HG02943 (cell line): ENCODE data around the gene ROMO1.
A peak's percentile ranks its signal among the peaks of the same experiment; 100 is the strongest.
"Not testable (repeated sequence)": the region's sequence is repeated elsewhere in the genome, so short reads cannot be mapped to it uniquely, and the experiment has no call there.

ENCODE experiments used
- ATAC-seq: cut with Tn5 transposase; IDR thresholded peaks from one replicate; pipeline ENCODE4 v1.9.1; 2021; ENCODE audit warnings: mild to moderate bottlenecking, low read depth, moderate library complexity; ENCODE audit not compliant: unreplicated experiment

ROMO1 gene

GRCh38 chr20:35680452-35681183 is 18.6 kb upstream of the ROMO1 start:
- no peak for ATAC-seq

GRCh38 chr20:35681960-35682359 is 17.2 kb upstream of the ROMO1 start:
- no peak for ATAC-seq

DNA sequence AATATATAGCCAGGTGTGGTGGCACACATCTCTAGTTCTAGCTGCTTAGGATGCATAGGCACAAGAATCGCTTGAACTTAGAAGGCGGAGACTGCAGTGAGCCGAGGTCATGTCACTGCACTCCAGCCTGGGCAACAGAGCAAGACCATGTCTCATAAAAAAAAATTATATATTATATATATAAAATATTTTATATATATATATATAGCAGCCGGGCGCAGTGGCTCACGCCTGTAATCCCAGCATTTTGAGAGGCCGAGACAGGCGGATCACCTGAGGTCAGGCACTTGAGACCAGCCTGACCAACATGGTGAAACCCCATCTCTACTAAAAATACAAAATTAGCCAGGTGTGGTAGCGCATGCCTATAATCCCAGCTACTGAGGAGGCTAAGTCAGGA is 13.8 kb upstream of the ROMO1 start:
- not testable (repeated sequence) for ATAC-seq

DNA sequence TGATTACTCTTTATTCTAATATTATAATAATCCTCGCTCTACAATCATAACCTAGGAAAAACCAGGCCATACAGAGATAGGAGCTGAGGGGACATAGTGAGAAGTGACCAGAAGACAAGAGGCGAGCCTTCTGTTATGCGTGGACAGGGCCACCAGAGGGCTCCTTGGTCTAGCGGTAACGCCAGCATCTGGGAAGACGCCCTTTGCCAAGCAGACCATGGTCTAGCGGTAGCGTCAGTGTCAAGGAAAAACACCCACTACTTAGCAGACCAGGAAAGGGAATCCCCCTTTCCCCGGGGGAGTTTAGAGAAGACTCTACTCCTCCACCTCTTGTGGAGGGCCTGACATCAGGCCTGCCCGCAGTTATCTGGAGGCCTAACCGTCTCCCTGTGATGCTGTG is 12.3 kb upstream of the ROMO1 start:
- ATAC-seq = not testable (repeated sequence)

DNA sequence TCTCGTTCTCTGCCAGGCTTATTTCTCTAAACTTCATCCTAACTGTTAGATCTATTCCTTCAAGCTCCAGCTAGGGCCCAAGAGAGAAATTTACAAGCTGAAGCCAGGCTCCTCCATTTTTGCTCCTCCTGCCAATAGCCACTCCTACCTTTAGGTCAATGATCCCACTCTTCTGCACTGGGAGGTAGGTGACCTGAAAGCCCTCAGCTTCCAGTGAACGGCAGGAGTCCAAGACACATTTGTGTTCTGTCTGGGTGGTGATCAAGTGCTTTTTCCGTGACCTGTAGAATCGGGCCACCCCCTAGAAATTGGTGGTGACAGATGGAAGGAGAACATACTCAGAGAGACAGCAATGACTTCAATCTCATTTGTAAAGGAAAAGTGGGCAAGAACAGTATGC is 8.9 kb upstream of the ROMO1 start:
- no peak for ATAC-seq

- ATAC-seq = no peak
Observed at GRCh38 chr20:35695245-35695749, 3.9 kb upstream of the ROMO1 start.

GRCh38 chr20:35695978-35696377 is 3.2 kb upstream of the ROMO1 start:
- no peak for ATAC-seq

- ATAC-seq = no peak
Observed at GRCh38 chr20:35697696-35698297, 1.4 kb upstream of the ROMO1 start.

- ATAC-seq = peak; percentile 22
Observed at GRCh38 chr20:35698298-35699126, 693 bp upstream of the ROMO1 start.

DNA sequence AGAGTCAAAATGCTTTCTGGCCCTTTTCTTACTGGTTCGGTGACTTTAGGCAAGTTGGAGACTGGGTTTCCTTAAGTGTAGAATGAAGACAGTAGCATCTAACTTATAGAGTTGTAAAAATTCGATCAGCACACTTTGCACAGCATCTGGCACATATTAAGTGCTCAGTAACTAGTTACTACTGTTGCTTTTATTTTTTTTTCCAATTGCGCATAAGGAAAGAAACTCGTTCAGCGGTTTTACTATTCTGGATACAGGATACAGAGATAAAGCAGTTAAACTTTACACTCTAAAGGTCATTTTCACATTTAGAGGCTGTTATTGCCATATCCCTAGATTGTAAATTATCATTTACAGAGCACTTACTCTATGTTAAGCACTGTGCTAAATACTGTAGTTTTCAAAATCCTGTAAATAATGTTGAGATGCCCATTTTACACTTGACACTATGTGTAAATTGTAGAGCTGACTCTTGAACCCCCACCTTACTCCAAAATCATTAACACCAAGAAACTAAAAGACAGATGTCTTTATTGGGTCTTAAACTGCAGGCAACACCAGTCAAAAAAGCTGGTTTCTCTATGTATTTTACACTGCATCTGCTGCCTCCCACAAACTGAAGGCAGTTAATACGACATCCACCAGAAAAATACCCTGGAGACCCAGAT is 886 bp downstream of the ROMO1 start:
- ATAC-seq = no peak

GRCh38 chr20:35700625-35701148 is 1.5 kb downstream of the ROMO1 start:
- ATAC-seq = no peak

GRCh38 chr20:35702051-35702823 is 3.0 kb downstream of the ROMO1 start:
- ATAC-seq = no peak

- ATAC-seq = no peak
Observed at GRCh38 chr20:35702824-35703695, 3.9 kb downstream of the ROMO1 start.

GRCh38 chr20:35704514-35705261 is 5.5 kb downstream of the ROMO1 start:
- no peak for ATAC-seq

DNA sequence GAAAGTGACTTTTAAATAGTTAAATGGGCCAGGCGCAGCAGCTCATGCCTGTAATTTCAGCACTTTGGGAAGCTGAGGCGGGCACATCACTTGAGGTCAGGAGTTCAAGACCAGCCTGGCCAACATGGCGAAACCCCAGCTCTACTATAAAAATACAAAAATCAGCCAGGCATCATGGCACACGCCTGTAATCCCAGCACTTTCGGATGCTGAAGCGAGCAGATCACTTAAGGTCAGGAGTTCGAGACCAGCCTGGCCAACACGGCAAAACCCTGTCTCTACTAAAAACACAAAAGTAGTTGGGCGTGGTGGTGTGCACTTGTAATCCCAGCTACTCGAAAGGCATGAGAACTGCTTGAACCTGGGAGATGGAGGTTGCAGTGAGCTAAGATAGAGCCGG is 6.7 kb downstream of the ROMO1 start:
- not testable (repeated sequence) for ATAC-seq

DNA sequence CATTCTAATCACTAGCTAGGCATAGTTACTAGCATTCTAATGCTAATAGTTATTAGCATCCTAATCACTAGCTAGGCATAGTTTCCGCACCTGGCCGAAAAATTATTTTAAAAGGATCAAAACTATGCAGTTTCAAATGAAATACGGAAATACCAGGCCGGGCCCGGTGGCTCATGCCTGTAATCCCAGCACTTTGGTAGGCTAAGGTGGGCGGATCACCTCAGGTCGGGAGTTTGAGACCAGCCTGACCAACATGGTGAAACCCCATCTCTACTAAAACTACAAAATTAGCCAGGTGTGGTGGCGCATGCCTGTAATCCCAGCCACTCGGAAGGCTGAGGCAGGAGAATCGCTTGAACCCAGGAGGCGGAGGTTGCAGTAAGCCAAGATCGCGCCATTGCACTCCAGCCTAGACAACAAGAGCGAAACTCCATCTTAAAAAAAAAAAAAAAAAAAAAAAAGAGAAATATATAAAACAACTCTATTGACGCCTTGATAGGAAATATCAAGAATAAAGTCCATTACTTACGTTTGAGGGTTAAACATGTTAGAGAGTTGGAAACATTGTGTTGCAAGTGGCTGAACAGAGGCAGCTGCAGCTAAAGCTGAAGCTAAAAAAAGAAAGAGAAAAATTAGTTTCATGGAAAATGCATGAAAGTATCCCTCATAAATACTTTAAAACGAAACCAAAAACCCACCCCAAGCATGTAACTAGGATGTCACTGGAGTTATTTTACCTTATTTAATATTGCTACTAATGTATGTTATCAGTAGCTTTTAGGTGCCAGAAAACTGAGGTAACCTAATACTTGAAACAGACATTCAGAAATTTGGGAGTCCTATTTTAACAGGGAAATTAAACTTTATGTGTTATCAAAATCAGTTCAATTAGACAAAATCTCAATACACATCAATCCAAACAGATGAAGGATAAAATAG is 7.7 kb downstream of the ROMO1 start:
- ATAC-seq = not testable (repeated sequence)

DNA sequence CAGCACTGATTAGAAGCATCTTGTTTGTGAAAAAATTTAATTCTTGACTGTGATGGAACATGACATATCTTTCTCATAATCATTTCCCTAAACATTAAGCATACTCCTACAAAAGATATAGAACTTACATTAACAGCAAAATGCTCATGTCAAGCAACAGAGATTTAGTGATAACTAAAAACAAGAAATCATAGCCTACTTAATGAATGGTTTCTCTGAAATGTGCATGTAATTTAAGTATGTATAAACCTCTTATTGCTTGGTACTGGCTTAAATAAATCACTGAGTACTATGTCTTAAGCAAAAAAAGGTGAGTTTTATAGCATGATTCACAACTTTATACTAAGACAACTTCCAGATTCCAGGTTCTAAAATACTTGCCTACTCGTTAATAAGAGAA is 9.3 kb downstream of the ROMO1 start:
- ATAC-seq = no peak
